Pons (tissue), 1 donor: Measurements from ENCODE around the gene CFAP57.
"Not testable (repeated sequence)": the region's sequence is repeated elsewhere in the genome, so short reads cannot be mapped to it uniquely, and the experiment has no call there.

Experiments
- DNase-seq: peaks from one replicate; pipeline ENCODE4 v3.0.0-alpha.2; 2016; ENCODE audit warnings: low spot score

Gene CFAP57

GRCh38 chr1:43172527-43172972 is 420 bp downstream of the CFAP57 start:
- DNase-seq = peak; percentile 81

- no peak for DNase-seq
These were observed 2.7 kb downstream of the CFAP57 start for GRCh38 chr1:43174873-43175272.

- no peak for DNase-seq
These were observed 5.6 kb downstream of the CFAP57 start for GRCh38 chr1:43177691-43178090.

DNA sequence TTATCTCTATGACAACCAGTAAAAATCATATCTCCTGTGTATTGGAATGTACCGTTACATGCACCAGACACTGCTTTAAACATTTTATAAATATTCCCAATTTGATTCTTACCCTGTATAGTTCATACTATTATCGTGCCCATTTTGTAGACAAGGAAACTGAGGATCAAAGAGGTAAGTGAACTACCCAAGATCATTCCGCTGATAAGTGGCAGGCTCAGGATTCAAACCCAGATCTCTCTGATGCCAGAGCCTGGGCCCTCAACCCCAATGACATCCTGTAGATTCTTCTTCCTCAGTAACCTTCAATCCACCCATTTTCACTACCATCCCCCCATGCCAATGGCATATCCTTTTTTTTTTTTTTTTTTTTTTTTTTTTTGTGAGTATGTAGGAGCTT is 12.3 kb downstream of the CFAP57 start:
- DNase-seq = no peak

DNA sequence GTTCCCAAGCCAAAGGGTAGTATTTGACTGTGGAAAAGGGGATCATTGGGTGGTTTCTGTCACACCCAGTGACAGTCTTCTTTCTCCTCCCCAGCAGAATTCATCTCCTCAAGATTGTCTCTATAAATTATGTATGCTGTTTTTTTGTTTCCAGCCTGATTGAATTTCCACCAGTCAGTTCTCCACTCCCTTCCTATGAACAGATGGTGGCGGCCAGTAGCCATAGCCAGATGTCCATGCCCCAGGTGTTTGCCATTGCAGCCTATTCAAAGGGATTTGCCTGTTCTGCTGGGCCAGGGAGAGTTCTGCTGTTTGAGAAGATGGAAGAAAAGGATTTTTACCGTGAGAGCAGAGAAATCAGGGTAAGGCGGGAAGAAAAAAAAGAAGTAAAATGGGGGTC is 12.9 kb downstream of the CFAP57 start:
- DNase-seq = no peak

- no peak for DNase-seq
These were observed 16.0 kb downstream of the CFAP57 start for GRCh38 chr1:43188106-43188505.

DNA sequence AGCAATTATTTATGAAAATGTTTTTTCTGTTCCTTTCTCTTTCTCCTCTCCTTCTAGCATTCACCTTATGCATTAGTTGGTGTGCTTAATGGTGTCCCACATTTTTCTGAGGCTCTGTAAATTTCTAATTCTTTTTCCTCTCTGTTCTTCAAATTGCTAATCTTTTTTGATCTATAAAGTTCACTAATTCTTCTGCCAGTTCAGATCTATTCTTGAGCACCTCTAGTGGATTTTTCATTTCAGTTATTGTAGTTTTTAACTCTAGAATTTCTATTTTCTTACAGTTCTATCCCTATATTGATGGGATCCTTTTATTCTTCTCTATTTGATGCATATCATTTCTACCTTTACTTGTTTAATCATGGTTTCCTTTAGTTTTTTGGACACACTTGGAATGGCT is 22.4 kb downstream of the CFAP57 start:
- no peak for DNase-seq

DNA sequence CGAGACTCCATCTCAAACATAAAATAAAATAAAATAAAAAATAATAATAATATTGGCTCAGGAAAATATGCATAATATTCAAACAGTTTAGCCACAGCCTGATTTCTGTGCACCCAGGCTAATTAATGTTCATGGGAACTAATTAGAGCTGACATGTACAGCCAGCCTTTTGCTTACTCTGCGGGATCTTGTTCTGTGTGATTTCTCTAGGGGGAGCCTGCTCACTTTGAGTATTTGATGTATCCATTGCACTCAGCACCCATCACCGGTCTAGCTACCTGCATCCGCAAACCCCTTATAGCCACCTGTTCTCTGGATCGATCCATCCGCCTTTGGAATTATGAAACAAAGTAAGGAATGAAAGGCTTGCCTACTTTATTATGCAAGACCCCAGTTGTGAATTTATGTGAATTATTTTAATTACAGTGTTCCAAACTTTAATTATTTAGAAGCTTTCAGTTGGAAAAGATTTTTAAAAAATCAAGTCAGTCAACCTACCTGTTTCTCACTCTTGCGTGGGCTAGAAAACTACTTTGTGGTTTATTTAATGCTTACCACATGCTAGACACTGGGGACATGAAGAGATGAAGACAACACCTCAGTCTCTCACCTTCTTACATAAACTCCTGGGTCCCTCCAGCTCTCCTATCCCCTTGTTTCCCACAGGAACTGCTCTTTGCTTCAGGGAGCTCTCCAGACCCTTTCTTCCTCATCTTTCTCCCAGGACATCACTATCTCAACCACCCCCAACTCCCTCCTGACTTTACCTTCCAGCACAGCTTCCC is 25.4 kb downstream of the CFAP57 start:
- DNase-seq = no peak

- DNase-seq = no peak
These were observed 27.1 kb downstream of the CFAP57 start for GRCh38 chr1:43199093-43199726.

DNA sequence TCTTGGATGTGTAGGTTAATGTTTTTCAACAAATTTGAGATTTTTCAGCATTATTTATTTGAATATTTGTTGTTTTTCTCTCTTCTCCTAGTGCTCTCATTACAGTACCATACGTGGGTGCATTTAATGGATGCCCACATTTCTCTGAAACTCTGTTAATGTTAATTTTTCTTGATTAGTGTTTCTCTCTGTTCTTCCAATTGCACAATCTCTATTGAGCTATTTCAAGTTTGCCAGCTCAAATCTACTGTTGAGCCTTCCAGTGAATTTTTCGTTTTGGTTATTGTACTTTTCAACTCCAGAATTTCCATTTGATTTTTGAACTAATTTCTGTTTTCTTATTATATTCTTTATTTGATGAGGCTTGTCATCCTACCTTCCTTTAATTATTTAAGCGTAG is 31.7 kb downstream of the CFAP57 start:
- no peak for DNase-seq

DNA sequence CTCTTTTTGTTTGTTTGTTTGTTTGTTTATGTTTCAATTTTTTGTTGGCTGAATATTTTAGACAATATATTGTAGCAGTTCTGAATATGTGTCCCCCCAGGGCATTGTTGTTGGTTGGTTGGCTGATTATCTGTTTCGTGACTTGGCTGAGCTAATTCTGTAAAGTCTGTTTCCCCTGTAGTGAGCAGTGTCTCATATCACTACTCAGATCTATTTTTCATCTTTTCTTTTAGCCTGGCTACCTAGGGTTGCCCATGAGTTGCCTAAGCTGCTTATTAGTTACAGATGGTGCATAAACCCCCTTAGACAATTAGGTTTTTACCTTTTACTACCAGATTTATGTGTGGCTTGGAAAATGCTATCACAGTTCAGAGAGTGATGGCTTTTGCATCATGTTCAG is 32.3 kb downstream of the CFAP57 start:
- no peak for DNase-seq

GRCh38 chr1:43205671-43206070 is 33.5 kb downstream of the CFAP57 start:
- DNase-seq = no peak

DNA sequence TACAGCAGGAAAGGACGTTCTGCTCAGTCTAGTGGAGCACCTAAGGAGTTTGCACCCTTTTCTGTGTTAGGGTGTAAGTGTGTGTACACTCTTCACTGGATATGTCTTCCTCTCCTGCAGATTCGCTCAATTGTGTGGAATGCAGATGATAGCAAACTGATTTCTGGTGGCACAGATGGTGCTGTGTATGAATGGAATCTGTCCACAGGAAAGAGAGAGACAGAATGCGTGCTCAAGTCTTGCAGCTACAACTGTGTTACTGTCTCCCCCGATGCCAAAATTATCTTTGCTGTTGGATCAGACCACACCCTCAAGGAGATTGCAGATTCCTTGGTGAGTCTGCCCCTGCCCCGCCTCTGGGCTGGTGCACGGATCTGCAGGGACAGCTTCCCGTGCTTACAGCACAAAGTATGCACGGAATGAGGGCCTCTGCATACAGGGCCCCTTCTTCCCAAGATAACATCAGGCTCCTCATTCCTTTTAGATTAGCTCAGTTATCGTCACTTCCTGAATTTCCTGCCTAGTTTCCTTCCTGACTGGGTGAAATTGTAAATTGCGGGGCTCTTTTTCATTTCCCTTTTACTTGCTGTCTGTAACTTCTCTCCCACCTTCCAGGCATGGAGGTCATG is 34.6 kb downstream of the CFAP57 start:
- DNase-seq = no peak

- DNase-seq = no peak
These were observed 35.2 kb downstream of the CFAP57 start for GRCh38 chr1:43207229-43207853.

DNA sequence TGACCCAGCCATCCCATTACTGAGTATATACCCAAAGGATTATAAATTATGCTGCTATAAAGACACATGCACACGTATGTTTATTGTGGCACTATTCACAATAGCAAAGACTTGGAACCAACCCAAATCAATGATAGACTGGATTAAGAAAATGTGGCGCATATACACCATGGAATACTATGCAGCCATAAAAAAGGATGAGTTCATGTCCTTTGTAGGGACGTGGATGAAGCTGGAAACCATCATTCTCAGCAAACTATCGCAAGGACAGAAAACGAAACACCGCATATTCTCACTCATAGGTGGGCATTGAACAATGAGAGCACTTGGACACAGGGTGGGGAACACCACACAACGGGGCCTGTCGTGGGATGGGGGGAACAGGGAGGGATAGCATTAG is 36.1 kb downstream of the CFAP57 start:
- not testable (repeated sequence) for DNase-seq

DNA sequence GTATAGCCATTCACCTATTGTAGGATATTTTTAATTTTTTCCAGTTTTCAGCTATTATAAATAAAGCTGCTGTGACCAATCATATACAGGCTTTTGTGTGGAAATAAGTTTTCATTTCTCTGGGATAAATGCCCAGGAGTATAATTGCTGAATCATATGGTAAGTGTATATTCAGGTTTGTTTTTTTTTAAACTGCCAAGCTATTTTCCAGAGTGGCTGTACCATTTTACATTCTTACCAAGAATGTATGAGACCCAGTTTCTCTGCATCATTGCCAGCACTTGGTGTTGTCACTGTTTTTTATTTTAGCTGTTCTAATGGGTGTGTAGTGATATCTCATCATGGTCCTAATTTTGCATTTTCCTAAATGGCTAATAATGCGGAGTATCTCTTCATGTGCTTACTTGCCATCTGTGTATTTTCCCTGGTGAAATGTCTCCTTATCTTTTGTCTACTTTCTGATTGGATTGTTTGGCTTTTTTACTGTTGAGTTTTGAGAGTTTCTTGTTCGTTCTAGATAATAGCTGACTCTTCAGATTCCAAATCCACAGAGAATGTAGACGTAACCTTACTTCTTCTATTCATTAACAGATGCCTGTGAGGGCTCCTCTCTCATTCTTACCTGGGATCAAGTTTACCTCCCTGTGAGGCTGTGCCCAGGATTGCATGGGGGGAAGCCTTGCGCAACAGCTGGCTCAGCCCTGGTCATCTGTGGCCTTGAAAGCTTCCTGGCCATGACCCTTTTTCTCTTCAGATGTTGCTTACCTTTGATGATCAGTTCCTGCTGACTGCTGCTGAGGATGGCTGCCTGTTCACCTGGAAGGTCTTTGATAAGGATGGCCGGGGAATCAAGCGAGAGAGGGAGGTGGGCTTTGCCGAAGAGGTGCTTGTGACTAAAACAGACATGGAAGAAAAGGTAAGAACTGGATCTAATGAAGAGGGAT is 42.6 kb downstream of the CFAP57 start:
- no peak for DNase-seq

- no peak for DNase-seq
These were observed 45.6 kb downstream of the CFAP57 start for GRCh38 chr1:43217747-43218146.

DNA sequence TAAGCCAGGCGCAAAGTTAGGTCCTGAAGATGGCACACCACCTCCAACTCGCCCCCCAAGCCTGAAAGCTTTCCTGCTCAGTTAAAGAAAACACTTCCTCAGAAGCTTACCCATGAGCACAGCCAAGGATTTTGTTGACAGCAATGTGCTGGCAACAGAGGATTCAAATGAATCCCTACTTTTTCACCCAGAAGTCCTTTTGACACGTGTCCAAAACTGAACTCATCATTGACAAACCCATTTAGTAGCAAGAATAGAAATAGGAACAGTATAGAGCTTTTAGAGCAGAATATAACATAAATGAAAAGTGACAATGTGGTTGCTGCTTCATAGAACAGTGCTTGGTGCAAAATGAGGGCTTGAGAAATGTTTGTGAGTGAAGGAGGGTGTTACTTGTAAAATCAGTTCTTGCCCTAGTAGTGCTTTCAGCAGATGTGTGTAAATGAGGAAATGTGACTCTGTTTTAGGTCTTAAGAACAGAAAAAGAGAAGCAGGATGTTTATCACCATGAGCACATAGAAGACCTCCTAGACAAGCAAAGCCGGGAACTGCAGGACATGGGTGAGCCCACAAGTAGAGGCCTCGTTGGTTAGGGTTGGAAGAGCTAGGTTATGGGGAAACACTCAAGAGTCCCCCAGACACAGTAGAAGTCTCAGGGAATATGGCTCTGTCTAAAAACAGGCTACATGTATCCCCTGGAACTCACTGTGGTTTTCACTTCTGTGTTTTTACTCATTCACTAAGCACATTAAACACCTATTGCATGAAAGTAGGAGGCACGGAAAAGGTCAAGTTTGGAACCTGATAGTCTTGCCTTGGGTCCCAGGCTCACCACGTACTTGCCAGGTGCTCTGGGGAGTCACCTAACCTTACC is 49.0 kb downstream of the CFAP57 start:
- peak; percentile 41 for DNase-seq

DNA sequence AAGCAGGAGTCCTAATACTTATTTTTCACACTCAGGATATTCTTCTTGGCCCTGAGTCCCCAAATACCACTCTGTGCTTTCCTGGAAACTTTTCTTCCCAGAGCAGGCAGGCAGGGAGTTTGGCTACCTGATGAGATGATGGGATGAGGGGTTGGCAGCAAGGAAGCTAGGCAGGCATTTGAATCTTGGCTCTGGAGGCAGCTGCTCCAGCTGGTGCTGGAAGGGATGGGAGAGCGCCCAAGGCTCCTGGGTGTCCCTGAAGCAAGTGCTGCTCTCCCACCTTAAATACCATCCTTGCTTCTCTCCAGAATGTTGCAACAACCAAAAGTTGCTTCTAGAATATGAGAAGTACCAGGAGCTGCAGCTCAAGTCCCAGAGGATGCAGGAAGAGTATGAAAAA is 49.7 kb downstream of the CFAP57 start:
- DNase-seq = no peak

GRCh38 chr1:43222879-43223278 is 50.7 kb downstream of the CFAP57 start:
- DNase-seq = no peak

DNA sequence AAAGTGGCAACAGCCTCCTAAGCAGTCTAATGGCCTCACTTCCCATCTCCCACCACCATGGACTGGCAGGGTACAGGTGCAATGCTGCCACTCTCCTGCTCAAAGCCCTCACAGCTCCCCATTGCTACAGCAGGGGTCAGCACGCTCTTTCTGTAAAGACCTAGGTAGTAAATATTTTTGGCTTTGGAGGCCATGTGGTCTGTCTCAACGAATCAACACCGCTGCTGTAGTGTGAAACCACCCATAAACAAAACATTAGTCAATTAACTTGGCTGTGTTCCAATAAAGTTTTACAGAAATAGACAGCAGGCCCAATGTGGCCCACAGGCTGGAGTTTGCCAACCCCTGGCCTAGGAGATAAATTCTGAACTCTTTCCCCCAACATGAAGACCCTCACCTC is 53.0 kb downstream of the CFAP57 start:
- no peak for DNase-seq
